GM12875 (cell line): Measurements from ENCODE around the gene PIK3CB.
A peak's percentile ranks its signal among the peaks of the same experiment; 100 is the strongest.
"Not testable (repeated sequence)": the region's sequence is repeated elsewhere in the genome, so short reads cannot be mapped to it uniquely, and the experiment has no call there.

Experiments
- H3K4me3 ChIP-seq: one replicate; pipeline ENCODE4 v1.5.1; 2011; ENCODE audit warnings: low read depth, low read length, control low read depth
- CTCF ChIP-seq: IDR thresholded peaks from 2 replicates; pipeline ENCODE4 v1.5.1; 2011; ENCODE audit warnings: low read depth, mild to moderate bottlenecking, control low read depth, inconsistent platforms, low read length, moderate library complexity, borderline replicate concordance; ENCODE audit not compliant: insufficient read depth

Gene PIK3CB

GRCh38 chr3:138608322-138609135, 226.2 kb downstream of the PIK3CB start, which contains the start of gene FAIM:
Gene FAIM, plus strand, starts transcription at chr3:138608771. Its CDS starts 10,956 bp downstream, at chr3:138619727.
- peak within 1 kb of the TSS; percentile 62 for H3K4me3 ChIP-seq
- no peak for TF ChIP-seq CTCF

GRCh38 chr3:138604106-138604595, 230.6 kb downstream of the PIK3CB start:
- H3K4me3 ChIP-seq: not testable (repeated sequence)
